Neural progenitor cell (in vitro differentiated cells): ENCODE results near the gene ASXL1.

Experiments used
- CTCF ChIP-seq: fragments of 200-600 bp; sonication (generic); IDR thresholded peaks from 2 replicates; pipeline ENCODE4 v1.5.1; 2017; ENCODE audit warnings: antibody characterized with exemption, mild to moderate bottlenecking
- EZH2 ChIP-seq: fragments of 200-600 bp; sonication (generic); IDR thresholded peaks from 2 replicates; pipeline ENCODE4 v1.6.1; 2017; ENCODE audit warnings: antibody characterized with exemption, mild to moderate bottlenecking, moderate library complexity

- TF ChIP-seq CTCF (peak; percentile 84), EZH2 (no peak)
Observed at GRCh38 chr20:32456869-32457478, 98.8 kb downstream of the ASXL1 start.
